Erythroblast (primary cell): ENCODE results near the gene SUGCT.

ENCODE experiments used
- GATA1 ChIP-seq: IDR thresholded peaks from 2 replicates; pipeline ENCODE4 v1.6.1; 2011; ENCODE audit warnings: low read depth, mild to moderate bottlenecking, control low read depth, low read length, moderate library complexity
- POLR2A ChIP-seq: IDR thresholded peaks from 2 replicates; pipeline ENCODE4 v1.6.1; 2011; ENCODE audit warnings: mild to moderate bottlenecking, low read length

DNA sequence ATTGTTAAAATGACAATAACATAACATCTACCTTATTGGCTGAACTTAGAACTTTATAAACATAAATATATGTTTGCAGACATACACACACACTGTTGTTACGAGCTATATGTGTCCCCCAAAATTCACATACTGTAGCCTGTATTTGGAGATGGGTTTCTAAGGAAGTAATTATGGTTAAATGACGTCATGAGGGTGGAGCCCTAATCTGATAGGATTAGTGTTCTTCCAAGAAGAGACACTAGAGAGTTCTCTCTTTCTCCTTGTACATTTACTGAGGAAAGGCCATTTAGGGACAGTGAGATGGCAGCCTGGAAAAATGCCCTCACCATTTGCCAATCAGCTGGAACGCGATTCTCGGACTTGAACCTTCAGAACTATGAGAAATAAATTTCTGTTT lies 211.7 kb downstream of the SUGCT start:
- TF ChIP-seq POLR2A (no peak), GATA1 (no peak)
